ENCODE data around the gene ANKRD49. TPM values are rescaled to one million over a fixed set of nuclear protein-coding genes. Genes with fewer than 3 reads are reported as not detected.
A peak's percentile ranks its signal among the peaks of the same experiment; 100 is the strongest.

Gene ANKRD49
- total RNA-seq, 2 donors from 2014 or later: 4.3 to 6.9 TPM

DNA sequence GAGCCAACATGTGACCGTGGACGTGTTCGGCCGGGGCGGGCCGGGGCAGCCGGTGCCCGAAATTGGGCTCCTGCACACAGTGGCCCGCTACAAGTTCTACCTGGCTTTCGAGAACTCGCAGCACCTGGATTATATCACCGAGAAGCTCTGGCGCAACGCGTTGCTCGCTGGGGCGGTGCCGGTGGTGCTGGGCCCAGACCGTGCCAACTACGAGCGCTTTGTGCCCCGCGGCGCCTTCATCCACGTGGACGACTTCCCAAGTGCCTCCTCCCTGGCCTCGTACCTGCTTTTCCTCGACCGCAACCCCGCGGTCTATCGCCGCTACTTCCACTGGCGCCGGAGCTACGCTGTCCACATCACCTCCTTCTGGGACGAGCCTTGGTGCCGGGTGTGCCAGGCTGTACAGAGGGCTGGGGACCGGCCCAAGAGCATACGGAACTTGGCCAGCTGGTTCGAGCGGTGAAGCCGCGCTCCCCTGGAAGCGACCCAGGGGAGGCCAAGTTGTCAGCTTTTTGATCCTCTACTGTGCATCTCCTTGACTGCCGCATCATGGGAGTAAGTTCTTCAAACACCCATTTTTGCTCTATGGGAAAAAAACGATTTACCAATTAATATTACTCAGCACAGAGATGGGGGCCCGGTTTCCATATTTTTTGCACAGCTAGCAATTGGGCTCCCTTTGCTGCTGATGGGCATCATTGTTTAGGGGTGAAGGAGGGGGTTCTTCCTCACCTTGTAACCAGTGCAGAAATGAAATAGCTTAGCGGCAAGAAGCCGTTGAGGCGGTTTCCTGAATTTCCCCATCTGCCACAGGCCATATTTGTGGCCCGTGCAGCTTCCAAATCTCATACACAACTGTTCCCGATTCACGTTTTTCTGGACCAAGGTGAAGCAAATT is 51.7 kb downstream of the ANKRD49 start:
- TF ChIP-seq, protein P1, sequence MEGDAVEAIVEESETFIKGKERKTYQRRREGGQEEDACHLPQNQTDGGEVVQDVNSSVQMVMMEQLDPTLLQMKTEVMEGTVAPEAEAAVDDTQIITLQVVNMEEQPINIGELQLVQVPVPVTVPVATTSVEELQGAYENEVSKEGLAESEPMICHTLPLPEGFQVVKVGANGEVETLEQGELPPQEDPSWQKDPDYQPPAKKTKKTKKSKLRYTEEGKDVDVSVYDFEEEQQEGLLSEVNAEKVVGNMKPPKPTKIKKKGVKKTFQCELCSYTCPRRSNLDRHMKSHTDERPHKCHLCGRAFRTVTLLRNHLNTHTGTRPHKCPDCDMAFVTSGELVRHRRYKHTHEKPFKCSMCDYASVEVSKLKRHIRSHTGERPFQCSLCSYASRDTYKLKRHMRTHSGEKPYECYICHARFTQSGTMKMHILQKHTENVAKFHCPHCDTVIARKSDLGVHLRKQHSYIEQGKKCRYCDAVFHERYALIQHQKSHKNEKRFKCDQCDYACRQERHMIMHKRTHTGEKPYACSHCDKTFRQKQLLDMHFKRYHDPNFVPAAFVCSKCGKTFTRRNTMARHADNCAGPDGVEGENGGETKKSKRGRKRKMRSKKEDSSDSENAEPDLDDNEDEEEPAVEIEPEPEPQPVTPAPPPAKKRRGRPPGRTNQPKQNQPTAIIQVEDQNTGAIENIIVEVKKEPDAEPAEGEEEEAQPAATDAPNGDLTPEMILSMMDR (IDR thresholded peaks at IDR 0.05): no peak
- no peaks in the 10 kb centered on the region for H3K36me3 ChIP-seq
- H3K27ac ChIP-seq: peak overlapping the region; percentile 90 to 96
- peaks cover 0 to 49% of the 10 kb centered on the region in 2 donors for H3K4me1 ChIP-seq
- H3K9me3 ChIP-seq: no peaks in the 10 kb centered on the region
- H3K27me3 ChIP-seq: no peaks in the 10 kb centered on the region
- peak overlapping the region; percentile 59 to 69 for H3K4me3 ChIP-seq
- no peak for DNase-seq (ENCODE audit: low spot score)

DNA sequence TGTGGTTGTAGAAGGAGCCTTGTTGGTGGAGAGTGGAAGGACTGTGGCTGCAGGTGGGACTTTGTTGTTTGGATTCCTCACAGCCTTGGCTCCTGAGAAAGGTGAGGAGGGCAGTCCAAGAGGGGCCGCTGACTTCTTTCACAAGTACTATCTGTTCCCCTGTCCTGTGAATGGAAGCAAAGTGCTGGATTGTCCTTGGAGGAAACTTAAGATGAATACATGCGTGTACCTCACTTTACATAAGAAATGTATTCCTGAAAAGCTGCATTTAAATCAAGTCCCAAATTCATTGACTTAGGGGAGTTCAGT is 52.3 kb downstream of the ANKRD49 start:
- Histone ChIP-seq H3K27ac (no peak overlapping the region), H3K4me3 (peak overlapping the region; percentile 59 to 69), H3K27me3 (no peaks in the 10 kb centered on the region), H3K36me3 (no peaks in the 10 kb centered on the region), H3K4me1 (peaks cover 0 to 49% of the 10 kb centered on the region in 2 donors), H3K9me3 (no peaks in the 10 kb centered on the region)
- no peak for DNase-seq (ENCODE audit: low spot score)
- TF ChIP-seq, protein P1 (IDR thresholded peaks at IDR 0.05): no peak

DNA sequence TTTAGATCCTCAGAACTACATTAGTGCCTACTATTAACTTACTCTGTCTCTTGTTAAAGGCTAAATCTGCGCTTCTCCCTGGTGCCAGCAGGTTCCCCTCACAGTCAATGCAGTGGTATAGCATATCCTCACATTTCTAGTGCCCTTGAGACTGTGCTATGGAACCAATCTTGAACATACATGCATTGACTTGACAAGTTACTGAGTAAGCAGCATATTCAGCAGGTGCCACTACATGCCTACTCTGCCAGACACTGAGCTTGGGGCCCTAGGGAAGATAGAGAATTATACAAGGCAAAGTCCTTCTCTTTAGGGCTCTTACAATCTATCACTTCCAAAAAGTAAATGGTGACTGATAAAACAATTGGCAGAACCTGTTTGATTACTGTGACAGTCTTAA is 53.1 kb downstream of the ANKRD49 start:
- H3K27ac ChIP-seq: no peak overlapping the region
- H3K4me3 ChIP-seq: peak overlapping the region in 1 of 2 donors; percentile 5
- TF ChIP-seq, protein P1 (IDR thresholded peaks at IDR 0.05): no peak
- no peak for DNase-seq (ENCODE audit: low spot score)
- H3K9me3 ChIP-seq: no peaks in the 10 kb centered on the region
- H3K36me3 ChIP-seq: no peaks in the 10 kb centered on the region
- peaks cover 0 to 49% of the 10 kb centered on the region in 2 donors for H3K4me1 ChIP-seq
- no peaks in the 10 kb centered on the region for H3K27me3 ChIP-seq

DNA sequence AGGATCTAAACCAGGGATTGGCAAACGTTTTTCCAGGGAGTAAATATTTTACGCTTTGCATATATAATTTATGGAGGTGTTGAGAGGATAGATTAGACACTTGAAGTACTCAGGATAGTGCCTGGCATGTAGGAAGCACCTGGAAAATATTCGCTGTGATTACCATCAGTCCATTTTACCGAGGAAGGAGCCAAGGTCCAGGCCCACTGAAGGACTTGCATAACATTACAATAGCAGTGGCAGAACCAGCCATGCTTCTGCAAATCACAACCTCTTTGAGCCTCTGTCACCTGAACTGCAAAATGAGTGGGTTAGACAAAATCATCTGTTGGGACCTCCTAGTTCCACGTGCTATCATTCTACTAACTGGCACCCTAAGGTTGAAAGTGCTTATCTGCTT is 55.4 kb downstream of the ANKRD49 start:
- H3K4me3 ChIP-seq: no peak overlapping the region
- H3K9me3 ChIP-seq: no peaks in the 10 kb centered on the region
- H3K27me3 ChIP-seq: no peaks in the 10 kb centered on the region
- TF ChIP-seq, protein P1 (IDR thresholded peaks at IDR 0.05): no peak
- H3K27ac ChIP-seq: no peak overlapping the region
- H3K36me3 ChIP-seq: no peaks in the 10 kb centered on the region
- no peak for DNase-seq (ENCODE audit: low spot score)
- peaks cover 0 to 41% of the 10 kb centered on the region in 2 donors for H3K4me1 ChIP-seq

MicroRNAs encoded within 50 kb of the gene (microRNA counts, 767-probe panel; counts per million panel counts)
- microRNA hsa-miR-548l: 0 to 31.0 counts per million in 2 donors

Small RNA genes within 50 kb of the gene (microRNA-seq; reads per million reads assigned to microRNA genes)
- 5.0 to 8.5 reads per million in 2 donors for gene MIR548L (ENCODE audit: borderline number of aligned reads in 2 of 2, borderline replicate concordance in 1 of 2)

Other genes with a start within 250 kb of the ANKRD49 start
- gene IZUMO1R, start 189.4 kb upstream of the ANKRD49 start, total RNA-seq: not detected
- gene GPR83, start 92.6 kb upstream of the ANKRD49 start, total RNA-seq: under 1 TPM in 1 of 2 donors, not detected in 1; 0.12 TPM
- gene MRE11, start 140 bp upstream of the ANKRD49 start, total RNA-seq: 1 to 10 TPM; 5.8 to 6.0 TPM
- gene C11orf97, start 18.5 kb downstream of the ANKRD49 start, total RNA-seq: not detected
- 1 to 10 TPM; 3.3 to 3.4 TPM for gene FUT4, start 49.9 kb downstream of the ANKRD49 start, total RNA-seq
- gene PIWIL4, start 73.4 kb downstream of the ANKRD49 start, total RNA-seq: 1 to 10 TPM; 1.8 to 3.2 TPM